Nephron (organoid): ENCODE data around the gene RAPH1.

ENCODE experiments used
- H3K27ac Mint-ChIP-seq, 3 experiments: 2 replicates each; pipeline ENCODE4 v1.8.0; 2020; ENCODE audit warnings: mixed read lengths in 3 of 3, mild to moderate bottlenecking in 2 of 3, moderate library complexity in 1 of 3
- H3K27me3 Mint-ChIP-seq: 2 replicates; pipeline ENCODE4 v1.8.0; 2021; ENCODE audit warnings: low read depth, mild to moderate bottlenecking, moderate library complexity, mixed read lengths
- H3K36me3 Mint-ChIP-seq: 2 replicates; pipeline ENCODE4 v1.8.0; 2020; ENCODE audit warnings: low read depth, mixed read lengths
- H3K4me1 Mint-ChIP-seq: 2 replicates; pipeline ENCODE4 v1.8.0; 2020; ENCODE audit warnings: mixed read lengths
- H3K4me3 Mint-ChIP-seq, 3 experiments: 2 replicates each; pipeline ENCODE4 v1.8.0; 2020; ENCODE audit warnings: mild to moderate bottlenecking in 3 of 3, mixed read lengths in 3 of 3, moderate library complexity in 2 of 3
- H3K9me3 Mint-ChIP-seq: 2 replicates; pipeline ENCODE4 v1.8.0; 2020; ENCODE audit warnings: mixed read lengths
- CTCF ChIP-seq, 3 experiments: fragments of 200-600 bp; sonication (generic); IDR thresholded peaks; one replicate each; pipeline ENCODE4 v1.5.0; 2021; ENCODE audit warnings: antibody characterized with exemption in 3 of 3; ENCODE audit not compliant: unreplicated experiment in 3 of 3

The RAPH1 gene

GRCh38 chr2:203501873-203502272, 33.2 kb downstream of the RAPH1 start:
- H3K4me1 Mint-ChIP-seq: peaks cover 6% of the 10 kb centered on the region
- no peak overlapping the region for H3K27ac Mint-ChIP-seq
- H3K27me3 Mint-ChIP-seq: no peaks in the 10 kb centered on the region
- TF ChIP-seq CTCF (IDR thresholded peaks at IDR 0.05; ENCODE audit: unreplicated experiment in 3 of 3): no peak
- peaks cover 52% of the 10 kb centered on the region for H3K36me3 Mint-ChIP-seq
- no peak overlapping the region for H3K4me3 Mint-ChIP-seq
- peaks cover 7% of the 10 kb centered on the region for H3K9me3 Mint-ChIP-seq

GRCh38 chr2:203500951-203501350, 34.1 kb downstream of the RAPH1 start:
- Mint-ChIP-seq H3K4me3 (no peak overlapping the region), H3K27me3 (no peaks in the 10 kb centered on the region), H3K9me3 (peaks cover 7% of the 10 kb centered on the region), H3K4me1 (peaks cover 6% of the 10 kb centered on the region), H3K27ac (peak overlapping the region in 1 of 3 experiments; percentile 47), H3K36me3 (peaks cover 48% of the 10 kb centered on the region)
- TF ChIP-seq CTCF (IDR thresholded peaks at IDR 0.05; ENCODE audit: unreplicated experiment in 3 of 3): no peak

GRCh38 chr2:203500297-203500696, 34.8 kb downstream of the RAPH1 start:
- TF ChIP-seq CTCF (IDR thresholded peaks at IDR 0.05; ENCODE audit: unreplicated experiment in 3 of 3): no peak
- Mint-ChIP-seq H3K27ac (no peak overlapping the region), H3K4me1 (peaks cover 6% of the 10 kb centered on the region), H3K9me3 (peaks cover 7% of the 10 kb centered on the region), H3K4me3 (no peak overlapping the region), H3K27me3 (no peaks in the 10 kb centered on the region), H3K36me3 (peaks cover 47% of the 10 kb centered on the region)

- H3K4me3 Mint-ChIP-seq: no peak overlapping the region
- H3K9me3 Mint-ChIP-seq: no peaks in the 10 kb centered on the region
- H3K27me3 Mint-ChIP-seq: no peaks in the 10 kb centered on the region
- no peak overlapping the region for H3K27ac Mint-ChIP-seq
- H3K36me3 Mint-ChIP-seq: peaks cover 43% of the 10 kb centered on the region
- TF ChIP-seq CTCF (IDR thresholded peaks at IDR 0.05; ENCODE audit: unreplicated experiment in 3 of 3): no peak
- peaks cover 6% of the 10 kb centered on the region for H3K4me1 Mint-ChIP-seq
Observed at GRCh38 chr2:203498161-203498560, 36.9 kb downstream of the RAPH1 start.

GRCh38 chr2:203492965-203493364, 42.1 kb downstream of the RAPH1 start:
- Mint-ChIP-seq H3K27ac (peak overlapping the region; percentile 22 to 52 (median 40)), H3K4me1 (no peaks in the 10 kb centered on the region), H3K36me3 (peaks cover 44% of the 10 kb centered on the region), H3K9me3 (no peaks in the 10 kb centered on the region), H3K27me3 (no peaks in the 10 kb centered on the region), H3K4me3 (no peak overlapping the region)
- TF ChIP-seq CTCF (IDR thresholded peaks at IDR 0.05; ENCODE audit: unreplicated experiment in 3 of 3): no peak

- Mint-ChIP-seq H3K27me3 (no peaks in the 10 kb centered on the region), H3K36me3 (peaks cover 55% of the 10 kb centered on the region), H3K27ac (peak overlapping the region in 2 of 3 experiments; percentile 7 to 17), H3K9me3 (no peaks in the 10 kb centered on the region), H3K4me3 (no peak overlapping the region), H3K4me1 (no peaks in the 10 kb centered on the region)
- TF ChIP-seq CTCF (IDR thresholded peaks at IDR 0.05; ENCODE audit: unreplicated experiment in 3 of 3): no peak
Observed at GRCh38 chr2:203490391-203490790, 44.7 kb downstream of the RAPH1 start.
